ENCODE measurements around the gene NF1.

Gene NF1

DNA sequence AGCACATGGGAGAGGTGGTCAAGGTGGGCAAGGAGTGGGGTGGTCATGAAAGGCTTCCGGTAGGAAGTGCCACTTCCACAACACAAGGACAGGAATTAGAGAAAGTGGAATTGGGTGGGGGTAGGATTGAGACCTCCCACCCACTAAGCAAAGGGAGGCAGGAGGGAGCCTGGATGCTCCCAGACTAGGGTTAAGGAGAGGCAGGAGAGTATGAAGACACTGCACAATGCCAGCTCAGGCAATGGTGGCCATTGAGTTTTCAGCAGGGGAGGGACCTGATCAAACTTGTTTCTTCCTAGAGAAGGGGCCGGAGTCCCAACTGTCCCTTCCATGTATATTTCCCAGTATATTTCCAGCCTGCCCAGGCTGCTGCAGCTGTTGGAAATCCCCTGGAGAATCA, 293.6 kb downstream of the NF1 start:
- Mint-ChIP-seq H3K4me3 (peak overlapping the region in 1 of 3 experiments; percentile 21), H3K27ac (no peak overlapping the region), H3K4me1 (no peaks in the 10 kb centered on the region), H3K27me3 (ENCODE audit: low read depth) (peaks cover 45% of the 10 kb centered on the region), H3K9me3 (no peaks in the 10 kb centered on the region), H3K36me3 (ENCODE audit: low read depth) (peaks cover under 1% of the 10 kb centered on the region)
- TF ChIP-seq, protein P1, sequence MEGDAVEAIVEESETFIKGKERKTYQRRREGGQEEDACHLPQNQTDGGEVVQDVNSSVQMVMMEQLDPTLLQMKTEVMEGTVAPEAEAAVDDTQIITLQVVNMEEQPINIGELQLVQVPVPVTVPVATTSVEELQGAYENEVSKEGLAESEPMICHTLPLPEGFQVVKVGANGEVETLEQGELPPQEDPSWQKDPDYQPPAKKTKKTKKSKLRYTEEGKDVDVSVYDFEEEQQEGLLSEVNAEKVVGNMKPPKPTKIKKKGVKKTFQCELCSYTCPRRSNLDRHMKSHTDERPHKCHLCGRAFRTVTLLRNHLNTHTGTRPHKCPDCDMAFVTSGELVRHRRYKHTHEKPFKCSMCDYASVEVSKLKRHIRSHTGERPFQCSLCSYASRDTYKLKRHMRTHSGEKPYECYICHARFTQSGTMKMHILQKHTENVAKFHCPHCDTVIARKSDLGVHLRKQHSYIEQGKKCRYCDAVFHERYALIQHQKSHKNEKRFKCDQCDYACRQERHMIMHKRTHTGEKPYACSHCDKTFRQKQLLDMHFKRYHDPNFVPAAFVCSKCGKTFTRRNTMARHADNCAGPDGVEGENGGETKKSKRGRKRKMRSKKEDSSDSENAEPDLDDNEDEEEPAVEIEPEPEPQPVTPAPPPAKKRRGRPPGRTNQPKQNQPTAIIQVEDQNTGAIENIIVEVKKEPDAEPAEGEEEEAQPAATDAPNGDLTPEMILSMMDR (IDR thresholded peaks at IDR 0.05; ENCODE audit: unreplicated experiment in 3 of 3): no peak

DNA sequence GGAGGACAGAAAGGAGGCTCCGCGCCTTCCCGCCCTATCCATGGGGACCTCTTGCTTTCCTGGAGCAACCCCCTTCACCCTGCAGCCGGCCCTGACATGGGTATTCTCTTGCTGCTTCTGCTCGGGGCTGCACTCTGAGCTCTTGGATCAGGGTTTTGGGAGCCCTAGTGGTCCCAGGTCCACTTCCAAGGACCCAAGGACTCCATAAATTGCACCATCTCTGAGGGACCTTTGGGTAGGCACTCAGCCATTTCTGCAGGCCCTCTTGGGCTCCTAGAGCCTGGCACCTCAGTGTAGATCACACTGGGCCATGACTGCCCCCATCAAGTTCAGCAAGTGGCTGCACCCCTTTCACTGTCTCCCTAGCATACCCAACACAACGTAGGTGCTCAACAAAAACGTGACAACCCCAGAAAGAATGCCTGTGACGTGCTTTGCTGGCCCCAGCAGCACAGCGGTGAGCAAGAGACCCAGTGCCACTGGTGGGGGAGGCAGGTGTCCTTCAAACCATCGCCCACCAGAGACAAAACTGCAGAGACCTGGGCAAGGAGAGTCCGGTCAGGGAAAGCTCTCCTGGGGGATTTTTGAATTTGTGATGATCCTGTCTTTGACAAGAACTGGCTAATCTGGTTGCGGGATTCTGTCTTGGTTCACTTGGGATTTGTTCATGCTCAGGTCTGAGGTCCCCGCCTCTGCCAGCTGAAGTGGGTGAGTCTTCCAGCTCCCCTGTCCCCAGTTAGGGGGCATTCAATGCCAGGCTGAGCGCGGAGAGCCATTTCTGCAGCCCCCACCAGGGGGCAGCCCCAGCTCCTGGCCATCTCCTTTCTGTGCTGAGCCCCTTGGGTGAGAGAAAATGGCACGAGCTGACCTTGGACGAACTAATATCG, 294.2 kb downstream of the NF1 start:
- H3K36me3 Mint-ChIP-seq (ENCODE audit: low read depth): no peaks in the 10 kb centered on the region
- no peaks in the 10 kb centered on the region for H3K4me1 Mint-ChIP-seq
- H3K27me3 Mint-ChIP-seq (ENCODE audit: low read depth): peaks cover 52% of the 10 kb centered on the region
- H3K27ac Mint-ChIP-seq: no peak overlapping the region
- no peaks in the 10 kb centered on the region for H3K9me3 Mint-ChIP-seq
- peak overlapping the region in 1 of 3 experiments; percentile 19 for H3K4me3 Mint-ChIP-seq
- TF ChIP-seq, protein P1 (IDR thresholded peaks at IDR 0.05; ENCODE audit: unreplicated experiment in 3 of 3): peak; percentile 52 to 65 (median 59)

DNA sequence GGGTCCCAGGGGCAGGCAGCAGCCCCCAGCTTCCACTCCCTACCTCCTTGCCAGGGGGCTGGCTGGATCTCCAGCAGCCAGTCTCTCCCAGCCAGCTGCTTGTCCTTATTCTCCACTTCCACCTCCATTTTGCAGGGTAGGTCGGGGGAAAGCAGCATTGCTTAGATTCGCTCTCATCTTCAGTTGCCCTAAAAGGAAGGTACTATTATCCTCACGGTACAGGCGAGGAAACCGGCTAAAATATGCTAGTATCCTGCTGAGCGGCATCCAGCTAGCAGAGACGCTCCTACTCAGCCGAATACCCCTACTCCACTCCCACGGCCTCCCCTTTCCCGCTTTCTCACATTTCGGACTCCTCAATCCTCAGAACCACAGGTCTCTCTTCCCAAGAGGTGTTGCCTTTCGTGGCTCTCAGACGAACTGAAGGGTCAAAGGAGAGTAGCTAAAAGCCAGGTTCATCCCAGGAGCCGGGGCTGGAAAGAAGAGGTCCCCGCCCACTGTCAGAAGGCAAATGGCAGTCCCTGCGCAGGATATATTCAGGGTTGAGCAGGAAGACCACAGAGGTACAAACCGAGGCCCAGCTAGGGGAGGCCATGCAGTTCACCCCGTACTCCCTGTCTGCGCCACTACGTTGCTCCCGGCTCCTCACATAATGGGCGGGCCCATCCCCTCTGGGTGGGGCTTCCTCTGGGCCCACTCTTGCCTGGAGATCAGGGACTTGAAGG, 295.0 kb downstream of the NF1 start:
- no peaks in the 10 kb centered on the region for H3K9me3 Mint-ChIP-seq
- TF ChIP-seq, protein P1 (IDR thresholded peaks at IDR 0.05; ENCODE audit: unreplicated experiment in 3 of 3): no peak

DNA sequence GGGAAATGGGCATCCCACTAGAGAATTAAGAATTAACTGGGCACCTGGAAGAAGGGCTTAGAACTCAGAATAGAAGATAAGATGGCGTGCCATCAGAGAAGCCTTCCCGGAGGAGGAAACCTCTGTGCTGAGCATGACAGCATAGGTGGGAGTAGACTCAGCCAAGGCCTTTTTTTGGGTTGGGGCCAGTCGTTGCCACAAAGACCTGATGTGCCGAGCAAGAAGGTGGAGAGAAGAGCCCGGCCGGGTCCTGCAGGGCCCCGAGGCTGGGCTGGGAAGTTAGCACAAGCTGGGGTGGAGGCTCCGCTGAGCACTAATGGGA, 295.6 kb downstream of the NF1 start:
- Mint-ChIP-seq H3K4me1 (peaks cover 5% of the 10 kb centered on the region), H3K36me3 (ENCODE audit: low read depth) (no peaks in the 10 kb centered on the region), H3K9me3 (no peaks in the 10 kb centered on the region), H3K4me3 (peak overlapping the region; percentile 75 to 79 (median 77)), H3K27ac (no peak overlapping the region), H3K27me3 (ENCODE audit: low read depth) (peaks cover 58% of the 10 kb centered on the region)
- TF ChIP-seq, protein P1 (IDR thresholded peaks at IDR 0.05; ENCODE audit: unreplicated experiment in 3 of 3): no peak

More for the DNA sequence above, 295.0 kb downstream of the NF1 start:
- peaks cover 58% of the 10 kb centered on the region for H3K27me3 Mint-ChIP-seq (ENCODE audit: low read depth)
- H3K4me1 Mint-ChIP-seq: peaks cover 5% of the 10 kb centered on the region
- peak overlapping the region; percentile 75 to 79 (median 77) for H3K4me3 Mint-ChIP-seq
- no peak overlapping the region for H3K27ac Mint-ChIP-seq
- no peaks in the 10 kb centered on the region for H3K36me3 Mint-ChIP-seq (ENCODE audit: low read depth)

DNA sequence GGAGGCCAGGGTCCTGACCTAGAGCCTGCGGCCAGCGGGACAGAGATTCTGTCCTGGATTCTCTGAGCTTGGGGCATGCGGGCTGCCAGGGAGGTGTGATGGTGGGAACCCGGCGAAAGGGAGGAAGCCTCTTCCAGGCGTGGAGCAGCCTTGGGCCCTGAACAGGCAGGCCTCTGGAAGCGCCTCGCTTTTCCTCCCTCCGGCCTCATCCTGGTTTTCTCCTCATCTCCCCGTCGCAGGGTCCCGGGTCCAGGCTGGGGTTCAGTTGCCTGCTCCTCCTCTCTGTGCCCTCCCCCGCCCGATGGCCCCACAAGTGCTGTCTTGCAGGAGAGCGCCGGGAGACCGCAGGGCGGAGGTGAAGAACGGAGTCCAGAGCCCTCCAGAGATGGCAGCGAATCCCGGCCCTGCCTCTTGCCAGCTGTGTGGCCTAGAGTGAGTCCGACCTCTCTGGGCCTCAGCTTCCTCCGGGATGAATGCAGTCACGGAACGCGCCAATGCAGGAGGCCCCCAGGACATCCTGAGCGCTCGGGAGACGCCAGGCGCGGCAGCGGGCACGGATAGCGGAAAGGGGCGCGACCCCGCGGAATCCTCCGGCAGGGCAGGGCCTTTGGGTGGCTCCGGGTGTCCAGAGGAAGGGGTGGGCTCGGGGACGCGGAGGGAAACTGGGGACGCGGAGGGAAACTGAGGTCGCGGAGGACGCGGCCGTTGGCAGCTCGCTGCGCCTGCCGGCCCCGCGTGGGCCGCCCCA, 296.1 kb downstream of the NF1 start:
- no peak overlapping the region for H3K27ac Mint-ChIP-seq
- peaks cover 59% of the 10 kb centered on the region for H3K27me3 Mint-ChIP-seq (ENCODE audit: low read depth)
- no peaks in the 10 kb centered on the region for H3K36me3 Mint-ChIP-seq (ENCODE audit: low read depth)
- H3K4me1 Mint-ChIP-seq: peaks cover 5% of the 10 kb centered on the region
- TF ChIP-seq, protein P1 (IDR thresholded peaks at IDR 0.05; ENCODE audit: unreplicated experiment in 3 of 3): no peak
- no peaks in the 10 kb centered on the region for H3K9me3 Mint-ChIP-seq
- H3K4me3 Mint-ChIP-seq: peak overlapping the region; percentile 75 to 79 (median 77)
